Measurements from ENCODE around the gene DPP7. TPM values are rescaled to one million over a fixed set of nuclear protein-coding genes. Genes with fewer than 3 reads are reported as not detected.

The DPP7 gene
- total RNA-seq, 2 experiments from 2014 or later: 253 to 257 TPM

GRCh38 chr9:137083394-137084004, 31.0 kb downstream of the DPP7 start:
- H3K27me3 Mint-ChIP-seq: no peaks in the 10 kb centered on the region
- H3K9me3 Mint-ChIP-seq: no peaks in the 10 kb centered on the region
- ChIA-PET POLR2A (interaction anchor here (0.8 to 6.5 kb wide), 4 partner anchors 12 to 158 kb away, joined by 3 to 87 read pairs (median 4); partner anchors contain the start of genes SAPCD2 and TUBB4B), CTCF (interaction anchor here (1.0 to 1.2 kb wide), 3 partner anchors 12 to 20 kb away, joined by 3 to 4 read pairs (median 3); no protein-coding TSS in a partner anchor)
- no peak overlapping the region for H3K4me3 Mint-ChIP-seq
- H3K4me1 Mint-ChIP-seq: peaks cover 36% of the 10 kb centered on the region
- no peak for DNase-seq
- H3K27ac Mint-ChIP-seq: peak overlapping the region; percentile 24
- peaks cover 27% of the 10 kb centered on the region for H3K36me3 Mint-ChIP-seq (ENCODE audit: low read depth)

DNA sequence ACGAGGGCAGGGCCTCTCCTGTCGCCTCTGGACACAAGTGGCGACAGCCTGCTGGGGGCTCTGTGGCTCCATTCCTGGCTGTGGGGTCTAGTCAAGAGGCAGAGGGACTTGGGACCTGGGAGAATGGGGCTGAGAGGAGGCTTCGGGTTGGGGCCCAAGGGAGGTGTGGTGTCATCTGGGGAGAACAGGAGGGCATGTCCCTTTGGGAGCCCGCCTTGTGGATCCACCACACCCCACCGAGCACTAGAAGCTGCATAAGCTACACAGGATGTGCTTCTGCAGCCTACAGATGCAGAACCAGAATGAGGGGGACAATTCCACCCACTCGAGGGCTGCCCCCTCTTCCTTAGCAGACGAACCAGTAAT, 31.6 kb downstream of the DPP7 start:
- no peak overlapping the region for H3K4me3 Mint-ChIP-seq
- H3K4me1 Mint-ChIP-seq: peaks cover 33% of the 10 kb centered on the region
- H3K36me3 Mint-ChIP-seq (ENCODE audit: low read depth): peaks cover 27% of the 10 kb centered on the region
- POLR2A ChIA-PET: interaction anchor here (6.5 kb wide), 1 partner anchor 12 kb away, joined by 87 read pairs; the partner anchor contains the start of gene SAPCD2
- no peaks in the 10 kb centered on the region for H3K9me3 Mint-ChIP-seq
- H3K27me3 Mint-ChIP-seq: no peaks in the 10 kb centered on the region
- H3K27ac Mint-ChIP-seq: no peak overlapping the region
- no peak for DNase-seq
- CTCF ChIA-PET: interaction anchor here (1.0 to 1.2 kb wide), 2 partner anchors 13 to 15 kb away, joined by 3 to 4 read pairs; no protein-coding TSS in a partner anchor

DNA sequence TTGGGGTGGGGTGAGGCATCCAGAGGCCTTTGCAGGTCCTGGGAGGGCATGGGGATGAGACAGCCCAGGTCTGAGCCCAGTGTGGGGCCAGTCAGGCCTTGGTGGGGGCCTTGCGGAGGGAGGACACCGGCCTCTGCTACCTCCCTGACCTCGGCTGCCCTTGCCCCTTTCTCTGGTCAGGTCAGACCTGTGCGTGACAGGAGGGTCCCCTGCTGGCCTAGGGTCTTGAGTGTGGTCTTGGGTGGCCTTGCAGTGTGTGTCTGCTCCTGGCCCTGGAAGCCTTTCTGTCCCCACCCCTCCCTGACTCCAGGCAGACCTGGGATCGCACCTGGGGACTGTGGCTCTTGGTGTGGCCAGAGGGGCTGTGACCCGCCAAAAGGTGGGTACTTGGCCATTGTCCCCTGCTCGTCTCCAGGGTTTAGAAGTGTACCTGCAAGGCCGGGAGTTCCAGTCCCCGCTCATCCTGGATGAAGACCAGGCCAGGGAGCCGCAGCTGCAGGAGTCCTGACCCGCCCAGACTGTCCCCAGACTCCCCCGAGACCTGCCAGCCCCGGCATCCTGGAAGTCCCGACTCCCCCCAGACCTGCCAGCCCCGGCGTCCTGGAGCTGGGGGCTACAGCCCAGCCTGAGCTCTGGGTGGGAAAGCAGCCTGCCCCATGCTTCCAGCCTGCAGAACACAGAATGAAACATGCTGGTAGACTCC, 32.2 kb downstream of the DPP7 start:
- ChIA-PET POLR2A (interaction anchor here (6.5 kb wide), 1 partner anchor 11 kb away, joined by 87 read pairs; the partner anchor contains the start of gene SAPCD2), CTCF (interaction anchor here (0.5 to 1.5 kb wide), 4 partner anchors 13 to 45 kb away, joined by 3 to 4 read pairs (median 4); no protein-coding TSS in a partner anchor)
- Mint-ChIP-seq H3K27ac (no peak overlapping the region), H3K36me3 (ENCODE audit: low read depth) (peaks cover 27% of the 10 kb centered on the region), H3K9me3 (no peaks in the 10 kb centered on the region), H3K27me3 (no peaks in the 10 kb centered on the region), H3K4me3 (no peak overlapping the region), H3K4me1 (peaks cover 27% of the 10 kb centered on the region)
- no peak for DNase-seq

DNA sequence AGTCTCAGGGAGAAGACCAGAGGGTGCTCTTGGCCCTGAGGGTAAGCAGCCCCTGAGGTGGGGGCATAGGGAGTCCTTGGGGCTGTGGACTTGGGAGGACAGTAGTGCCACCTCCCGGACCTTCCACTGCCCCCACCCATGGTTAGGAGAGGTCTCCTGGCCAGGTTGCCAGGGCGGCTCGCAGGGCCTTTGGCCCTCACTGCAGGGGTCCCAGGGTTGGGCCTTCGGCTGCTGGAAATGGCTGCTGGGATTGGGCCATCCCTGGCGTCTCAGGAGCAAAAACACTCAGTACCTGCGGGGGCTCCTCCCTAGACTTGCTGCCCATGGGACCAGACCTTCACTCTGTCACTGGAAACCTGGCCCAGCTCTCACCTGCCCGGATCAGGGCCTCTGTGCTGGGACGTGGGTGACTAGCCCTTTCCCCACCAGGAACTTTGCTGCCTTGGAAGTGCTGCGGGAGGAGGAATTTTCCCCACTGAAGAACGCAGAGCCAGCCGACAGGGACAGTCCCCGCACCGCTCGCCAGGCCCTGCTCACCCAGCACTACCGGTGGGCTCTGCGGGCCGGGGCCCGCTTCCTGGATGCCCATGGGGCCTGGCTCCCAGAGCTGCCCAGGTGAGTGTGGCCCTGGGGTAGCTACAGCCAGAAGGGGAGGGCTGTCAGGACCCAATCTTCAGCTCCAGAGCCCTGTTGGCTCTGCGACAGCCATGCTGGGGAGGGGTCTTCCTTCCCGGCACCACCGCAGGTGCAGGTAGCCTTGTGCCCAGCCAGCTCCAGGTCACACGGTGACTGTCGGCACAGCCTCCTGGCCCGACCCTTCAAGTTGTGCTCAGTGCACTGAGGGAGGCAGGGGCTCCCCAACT, 34.0 kb downstream of the DPP7 start:
- Mint-ChIP-seq H3K4me3 (no peak overlapping the region), H3K27ac (no peak overlapping the region), H3K4me1 (peaks cover 25% of the 10 kb centered on the region), H3K36me3 (ENCODE audit: low read depth) (peaks cover 24% of the 10 kb centered on the region), H3K9me3 (no peaks in the 10 kb centered on the region), H3K27me3 (no peaks in the 10 kb centered on the region)
- ChIA-PET CTCF (interaction anchor here (1.5 kb wide), 1 partner anchor 15 kb away, joined by 3 read pairs; no protein-coding TSS in a partner anchor), POLR2A (interaction anchor here (1.6 kb wide), 1 partner anchor 160 kb away, joined by 4 read pairs; no protein-coding TSS in a partner anchor)
- no peak for DNase-seq

DNA sequence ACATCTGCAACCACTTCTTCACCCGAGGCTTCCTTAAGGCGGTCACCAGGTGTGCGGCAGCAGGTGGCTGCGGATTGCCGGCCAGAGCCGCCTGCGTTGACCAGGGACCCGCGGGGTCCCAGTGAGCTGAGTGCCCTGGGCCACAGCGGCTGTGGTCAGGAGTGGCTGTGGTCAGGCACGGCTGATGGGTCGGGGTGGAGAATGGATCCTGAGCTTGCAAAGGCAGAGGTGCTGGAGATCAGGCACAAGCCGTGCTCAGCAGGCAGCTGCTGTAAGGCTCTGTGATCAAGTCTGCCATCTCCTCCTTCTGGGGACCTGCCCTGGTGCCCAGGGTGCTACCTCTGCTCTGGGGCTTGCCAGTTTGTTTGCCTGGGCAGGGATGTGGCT, 35.1 kb downstream of the DPP7 start:
- no peak for DNase-seq
- ChIA-PET CTCF (interaction anchor here (0.5 kb wide), 1 partner anchor 20 kb away, joined by 5 read pairs; no protein-coding TSS in a partner anchor), POLR2A (interaction anchor here (0.6 to 1.6 kb wide), 3 partner anchors 9 to 403 kb away, joined by 3 to 4 read pairs (median 4); partner anchors contain the start of gene SAPCD2)
- Mint-ChIP-seq H3K36me3 (ENCODE audit: low read depth) (peaks cover 24% of the 10 kb centered on the region), H3K4me3 (peak overlapping the region; percentile 44), H3K9me3 (no peaks in the 10 kb centered on the region), H3K4me1 (peaks cover 17% of the 10 kb centered on the region), H3K27me3 (no peaks in the 10 kb centered on the region), H3K27ac (no peak overlapping the region)

GRCh38 chr9:137078701-137079400, 35.7 kb downstream of the DPP7 start:
- no peak for DNase-seq
- Mint-ChIP-seq H3K9me3 (no peaks in the 10 kb centered on the region), H3K36me3 (ENCODE audit: low read depth) (peaks cover 22% of the 10 kb centered on the region), H3K4me1 (peaks cover 16% of the 10 kb centered on the region), H3K4me3 (peak overlapping the region; percentile 71), H3K27me3 (no peaks in the 10 kb centered on the region), H3K27ac (no peak overlapping the region)
- ChIA-PET POLR2A (interaction anchor here (1.1 to 2.4 kb wide), 3 partner anchors 8 to 161 kb away, joined by 4 to 10 read pairs (median 4); partner anchors contain the start of gene SAPCD2), CTCF (no interaction called here)

GRCh38 chr9:137077758-137078693, 36.5 kb downstream of the DPP7 start:
- Mint-ChIP-seq H3K4me1 (peaks cover 15% of the 10 kb centered on the region), H3K27ac (peak overlapping the region; percentile 44)
- CTCF ChIA-PET: interaction anchor here (1.0 to 3.2 kb wide), 3 partner anchors 10 to 159 kb away, joined by 4 to 29 read pairs (median 5); no protein-coding TSS in a partner anchor

DNA sequence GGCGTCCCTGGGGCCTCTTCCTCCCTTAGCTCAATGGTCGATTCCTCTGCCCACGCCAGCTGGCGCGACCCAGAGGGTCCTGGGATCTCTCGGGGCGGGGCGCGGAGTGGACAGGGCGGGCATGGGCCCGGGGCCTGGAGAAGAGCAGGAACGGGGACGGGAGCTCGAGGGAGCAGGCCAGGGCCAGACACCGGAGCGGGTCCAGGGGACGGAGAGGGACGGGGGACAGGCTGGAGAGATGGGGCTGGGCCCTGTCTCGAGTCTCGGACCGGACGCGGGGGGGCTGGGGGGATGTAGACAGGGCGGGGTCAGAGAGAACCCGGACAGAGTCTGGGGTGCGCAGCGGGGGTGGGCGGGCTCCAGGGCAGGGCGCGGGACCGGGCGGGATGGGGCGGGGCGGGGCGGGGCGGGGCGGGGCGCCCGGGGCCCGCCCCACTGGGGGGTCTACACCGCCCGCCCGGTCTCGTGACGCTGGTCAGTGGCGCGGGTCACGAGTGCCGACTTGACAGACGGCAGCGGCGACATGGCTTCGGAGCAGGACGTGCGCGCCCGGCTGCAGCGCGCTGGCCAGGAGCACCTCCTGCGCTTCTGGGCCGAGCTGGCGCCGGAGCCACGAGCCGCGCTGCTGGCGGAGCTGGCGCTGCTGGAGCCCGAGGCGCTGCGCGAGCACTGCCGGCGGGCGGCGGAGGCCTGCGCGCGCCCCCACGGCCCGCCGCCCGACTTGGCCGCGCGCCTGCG, 37.4 kb downstream of the DPP7 start, which contains the start of gene UAP1L1:
Gene UAP1L1 (plus strand): TSS at position 508 of the 738 bp plus-strand sequence. CDS start 16 bp downstream, at position 524.
- Mint-ChIP-seq H3K4me3 (peak within 1 kb of the TSS; percentile 71), H3K9me3 (no peaks in the 10 kb centered on the region), H3K4me1 (peaks cover 15% of the 10 kb centered on the region), H3K27me3 (no peaks in the 10 kb centered on the region), H3K27ac (peak within 1 kb of the TSS; percentile 44), H3K36me3 (ENCODE audit: low read depth) (peaks cover 14% of the 10 kb centered on the region)
- ChIA-PET CTCF (interaction anchor here (0.6 to 3.2 kb wide), 9 partner anchors 8 to 159 kb away, joined by 3 to 29 read pairs (median 6); partner anchors contain the start of genes ABCA2 and MAN1B1), POLR2A (interaction anchor here (1.0 to 3.1 kb wide), 5 partner anchors 9 to 164 kb away, joined by 3 to 35 read pairs (median 4); partner anchors contain the start of genes MAN1B1, SSNA1 and TUBB4B)
- peak; percentile 76 for DNase-seq

More at GRCh38 chr9:137077758-137078693, 36.5 kb downstream of the DPP7 start:
- peak overlapping the region; percentile 71 for H3K4me3 Mint-ChIP-seq
- H3K27me3 Mint-ChIP-seq: no peaks in the 10 kb centered on the region
- peak; percentile 58 for DNase-seq
- H3K36me3 Mint-ChIP-seq (ENCODE audit: low read depth): peaks cover 16% of the 10 kb centered on the region
- no peaks in the 10 kb centered on the region for H3K9me3 Mint-ChIP-seq
- POLR2A ChIA-PET: interaction anchor here (2.4 to 3.1 kb wide), 2 partner anchors 8 to 10 kb away, joined by 10 to 35 read pairs; partner anchors contain the start of gene MAN1B1

GRCh38 chr9:137076636-137077009, 37.9 kb downstream of the DPP7 start:
- peak overlapping the region; percentile 54 for H3K4me3 Mint-ChIP-seq
- ChIA-PET POLR2A (interaction anchor here (1.0 to 3.1 kb wide), 5 partner anchors 9 to 164 kb away, joined by 3 to 35 read pairs (median 4); partner anchors contain the start of genes MAN1B1, SSNA1 and TUBB4B), CTCF (interaction anchor here (0.6 to 3.2 kb wide), 8 partner anchors 8 to 48 kb away, joined by 3 to 29 read pairs (median 6); partner anchors contain the start of genes ABCA2 and MAN1B1)
- H3K36me3 Mint-ChIP-seq (ENCODE audit: low read depth): peaks cover 8% of the 10 kb centered on the region
- DNase-seq: no peak
- H3K27me3 Mint-ChIP-seq: no peaks in the 10 kb centered on the region
- H3K4me1 Mint-ChIP-seq: peaks cover 17% of the 10 kb centered on the region
- H3K9me3 Mint-ChIP-seq: no peaks in the 10 kb centered on the region
- peak overlapping the region; percentile 40 for H3K27ac Mint-ChIP-seq

DNA sequence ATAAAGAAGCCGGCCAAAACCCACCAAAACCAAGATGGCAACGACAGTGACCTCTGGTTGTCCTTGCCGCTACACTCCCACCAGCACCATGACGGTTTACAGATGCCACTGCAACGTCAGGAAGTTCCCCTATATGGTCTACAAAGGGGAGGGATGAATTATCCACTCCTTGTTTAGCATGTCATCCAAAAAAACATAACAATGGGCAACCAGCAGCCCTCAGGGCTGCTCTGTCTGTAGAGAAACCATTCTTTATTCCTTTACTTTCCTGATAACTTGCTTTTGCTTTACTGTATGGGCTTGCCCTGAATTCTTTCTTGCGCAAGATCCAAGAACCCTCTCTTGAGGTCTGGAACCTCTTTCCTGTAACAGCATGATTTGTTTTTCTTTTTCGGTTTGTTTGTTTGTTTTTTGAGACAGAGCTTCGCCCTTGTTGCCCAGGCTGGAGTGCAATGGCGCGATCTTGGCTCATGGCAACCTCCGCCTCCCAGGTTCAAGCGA, 39.2 kb downstream of the DPP7 start:
- POLR2A ChIA-PET: interaction anchor here (1.7 to 3.1 kb wide), 2 partner anchors 11 to 165 kb away, joined by 3 to 35 read pairs; partner anchors contain the start of genes MAN1B1 and TUBB4B
- H3K9me3 Mint-ChIP-seq: no peaks in the 10 kb centered on the region

More for the DNA sequence above, 39.2 kb downstream of the DPP7 start:
- Mint-ChIP-seq H3K4me3 (no peak overlapping the region), H3K27me3 (no peaks in the 10 kb centered on the region), H3K27ac (no peak overlapping the region), H3K36me3 (ENCODE audit: low read depth) (peaks cover 6% of the 10 kb centered on the region), H3K4me1 (peaks cover 29% of the 10 kb centered on the region)
- CTCF ChIA-PET: interaction anchor here (1.4 to 3.2 kb wide), 2 partner anchors 7 to 28 kb away, joined by 5 to 29 read pairs; no protein-coding TSS in a partner anchor
- no peak for DNase-seq
